HCT116 (cell line): ENCODE results near the gene ZNF155. TPM values are rescaled to one million over a fixed set of nuclear protein-coding genes. Genes with fewer than 3 reads are reported as not detected.

Source experiments
- ATAC-seq: fragments of 200-7000 bp; cut with Tn5 transposase; 2 replicates; pipeline ENCODE4 v1.9.1; 2020; ENCODE audit warnings: mild to moderate bottlenecking, moderate library complexity
- Bru-seq: library from RNA; stranded (reverse); fragments of 400-500 nt; gene quantifications from one replicate; lab custom pipeline; 2021; lab: Mats Ljungman, UMichigan
- BruChase-seq, 2 experiments: library from RNA; stranded (reverse); fragments of 400-500 nt; gene quantifications; one replicate each; lab custom pipeline; 2021; lab: Mats Ljungman, UMichigan
- BruUV-seq: library from RNA; stranded (reverse); fragments of 400-500 nt; replicated peaks from 2 replicates; lab custom pipeline; 2021; lab: Mats Ljungman, UMichigan
- CTCF ChIA-PET: fragments of 300-600 bp; sonication (Branson Sonifier 250); formaldehyde crosslinking; loops from one replicate; lab custom pipeline; 2021; ENCODE audit warnings: antibody characterized with exemption; lab: Charles Lee
- POLR2A ChIA-PET: fragments of 300-600, 350-600 bp; sonication (Branson Sonifier 250); formaldehyde crosslinking; loops from one replicate; lab custom pipeline; 2021; ENCODE audit warnings: antibody characterized with exemption; lab: Charles Lee
- RAD21 ChIA-PET, 2 experiments: fragments of 300-600 bp; sonication (Branson Sonifier 250); formaldehyde crosslinking; loops; one replicate each; lab custom pipeline; 2023; ENCODE audit warnings: low total read pairs in 2 of 2; ENCODE audit not compliant: uncharacterized antibody in 2 of 2, unreplicated experiment in 2 of 2, low non-redundant PET in 1 of 2; lab: Charles Lee
- DNase-seq: peaks from one replicate; pipeline ENCODE4 v3.0.0-alpha.2; 2010; ENCODE audit warnings: low read depth, low spot score
- H2AFZ ChIP-seq: fragments of 200-600 bp; shearing (Covaris generic), sonication (generic); 2 replicates; pipeline ENCODE4 v1.6.1; 2017; ENCODE audit warnings: low read depth, mixed run types, mixed read lengths, antibody characterized with exemption, low read length; ENCODE audit not compliant: poor library complexity, severe bottlenecking
- H3K27ac ChIP-seq: 2 replicates; pipeline ENCODE4 v1.5.1; 2012; ENCODE audit warnings: low read depth, low read length
- H3K27me3 ChIP-seq: fragments of 200-600 bp; sonication (generic); 2 replicates; pipeline ENCODE4 v1.6.1; 2016; ENCODE audit warnings: mixed run types, low read length, mixed read lengths; ENCODE audit not compliant: insufficient read depth
- H3K36me3 ChIP-seq, 2 experiments: fragments of 200-500 bp in 1 of 2; fragments of 200-600 bp in 1 of 2; sonication (Bioruptor generic) in 1 of 2; sonication (generic) in 1 of 2; 2 replicates each; pipeline versions ENCODE4 v1.5.1 to v1.6.1; 2014 to 2016; ENCODE audit warnings: low read length in 2 of 2, inconsistent platforms in 1 of 2, mixed read lengths in 1 of 2, mixed run types in 1 of 2; ENCODE audit not compliant: insufficient read depth in 2 of 2, control insufficient read depth in 1 of 2
- H3K4me1 ChIP-seq, 2 experiments: fragments of 200-600 bp in 1 of 2; sonication (generic) in 1 of 2; 2 replicates each; pipeline versions ENCODE4 v1.5.1 to v1.6.1; 2012 to 2017; ENCODE audit warnings: low read length in 2 of 2, inconsistent platforms in 1 of 2, mild to moderate bottlenecking in 1 of 2, mixed read lengths in 1 of 2, mixed run types in 1 of 2, moderate library complexity in 1 of 2; ENCODE audit not compliant: insufficient read depth in 2 of 2, control insufficient read depth in 1 of 2
- H3K4me2 ChIP-seq: fragments of 200-600 bp; sonication (generic); 2 replicates; pipeline ENCODE4 v1.6.1; 2017; ENCODE audit warnings: mixed run types, low read length, mixed read lengths
- H3K4me3 ChIP-seq, 2 experiments: fragments of 200-600 bp in 1 of 2; sonication (generic) in 1 of 2; replicated peaks in 1 of 2; 2 replicates each; pipeline ENCODE4 v1.5.1; 2011 to 2016; ENCODE audit warnings: low read length in 2 of 2, control low read depth in 1 of 2, low read depth in 1 of 2, mild to moderate bottlenecking in 1 of 2, mixed read lengths in 1 of 2, mixed run types in 1 of 2
- H3K79me2 ChIP-seq: fragments of 200-600 bp; sonication (generic); 2 replicates; pipeline ENCODE4 v1.6.1; 2017; ENCODE audit warnings: mild to moderate bottlenecking, mixed run types, low read length, moderate library complexity, mixed read lengths; ENCODE audit not compliant: insufficient read depth
- H3K9ac ChIP-seq: fragments of 200-600 bp; sonication (generic); 2 replicates; pipeline ENCODE4 v1.6.1; 2016; ENCODE audit warnings: low read length, mixed read lengths
- H3K9me2 ChIP-seq: fragments of 200-600 bp; sonication (generic), shearing (Covaris generic); 2 replicates; pipeline ENCODE4 v1.6.1; 2017; ENCODE audit warnings: mixed run types, mild to moderate bottlenecking, moderate library complexity; ENCODE audit not compliant: insufficient read depth
- H3K9me3 ChIP-seq, 2 experiments: fragments of 200-500 bp in 1 of 2; fragments of 200-600 bp in 1 of 2; sonication (Bioruptor generic) in 1 of 2; sonication (generic) in 1 of 2; 2 replicates each; pipeline ENCODE4 v1.6.1; 2014 to 2017; ENCODE audit warnings: low read length in 2 of 2, mixed read lengths in 2 of 2, inconsistent platforms in 1 of 2, low read depth in 1 of 2, mild to moderate bottlenecking in 1 of 2, mixed run types in 1 of 2, moderate library complexity in 1 of 2; ENCODE audit not compliant: control insufficient read depth in 1 of 2, insufficient read depth in 1 of 2
- H4K20me1 ChIP-seq: fragments of 200-600 bp; sonication (generic), shearing (Covaris generic); 2 replicates; pipeline ENCODE4 v1.6.1; 2017; ENCODE audit warnings: mixed run types, mild to moderate bottlenecking, moderate library complexity; ENCODE audit not compliant: insufficient read depth
- CEBPB ChIP-seq: IDR thresholded peaks from 2 replicates; pipeline ENCODE4 v1.6.1; 2012; ENCODE audit warnings: low read depth
- ELF1 ChIP-seq: IDR thresholded peaks from 2 replicates; pipeline ENCODE4 v1.6.1; 2012; ENCODE audit warnings: low read depth, borderline replicate concordance
- EZH2phosphoT487 ChIP-seq: fragments of 200-600 bp; IDR thresholded peaks from 2 replicates; pipeline ENCODE4 v1.6.1; 2018; ENCODE audit warnings: antibody characterized with exemption, borderline replicate concordance
- REST ChIP-seq: IDR thresholded peaks from 2 replicates; pipeline ENCODE4 v1.6.1; 2012; ENCODE audit warnings: low read depth
- SRF ChIP-seq: IDR thresholded peaks from 2 replicates; pipeline ENCODE4 v1.6.1; 2012; ENCODE audit warnings: low read depth
- ZNF274 ChIP-seq: fragments of 200-500 bp; sonication (Bioruptor generic); IDR thresholded peaks from 2 replicates; pipeline ENCODE4 v1.6.1; 2014; ENCODE audit warnings: mild to moderate bottlenecking, low read depth, low read length, inconsistent platforms
- intact Hi-C: fragments of 100-400 bp; cut with micrococcal nuclease; formaldehyde crosslinking; loops from 2 replicates; pipeline ENCODE4 v1.10.0; 2022
- long read RNA-seq: library from polyadenylated mRNA; unstranded; transcript quantifications from one replicate; pipeline ENCODE4 v2.0.0, GENCODE V29; 2021; ENCODE audit not compliant: unreplicated experiment
- polyA plus RNA-seq: library from polyadenylated mRNA; unstranded; fragments of >200 nt; gene quantifications from 2 replicates; pipeline ENCODE4 v1.2.1, GENCODE V29; 2012; ENCODE audit warnings: missing spikeins
- total RNA-seq: library from RNA; stranded (reverse); gene quantifications from one replicate; pipeline ENCODE4 v1.2.1, GENCODE V29; 2021; ENCODE audit not compliant: unreplicated experiment

ZNF155 gene
- 2.2 TPM for total RNA-seq
- 0.67 and 1.2 TPM in 2 replicates for polyA plus RNA-seq
- Bru-seq, nascent RNA = percentile 49 among the genes with signal in this experiment
- BruChase-seq, experiment 1, labeled RNA remaining after a 6-hour chase = percentile 39 among the genes with signal in this experiment
- BruChase-seq, experiment 2, labeled RNA remaining after a 2-hour chase = percentile 44 among the genes with signal in this experiment
- long read RNA-seq, partial matches to known transcripts = 1 of 3 reads
- long read RNA-seq, other reads (novel, unspliced or antisense) = 2 of 3 reads

GRCh38 chr19:43983912-43984686, at the start of gene ZNF155:
Gene ZNF155, plus strand, starts transcription at chr19:43984188. Its CDS starts 4,356 bp downstream, at chr19:43988544.
- H3K4me1 ChIP-seq = no peaks in the 10 kb centered on the region
- ChIA-PET RAD21 (no interaction called here), POLR2A (no interaction called here), CTCF (no interaction called here)
- intact Hi-C loops = no loop called here
- H4K20me1 ChIP-seq = no peaks in the 10 kb centered on the region; the same call in 1 of the 2 replicates
- ATAC-seq = peak; percentile 98
- no peaks in the 10 kb centered on the region for H3K36me3 ChIP-seq
- peak within 1 kb of the TSS; percentile 44 for H3K4me3 ChIP-seq
- H3K9ac ChIP-seq = no peak within 1 kb of the TSS
- H3K9me3 ChIP-seq = no peaks in the 10 kb centered on the region; a peak in 1 of 4 replicates
- no TSS peak for BruUV-seq
- peak within 1 kb of the TSS; percentile 57 for H3K4me2 ChIP-seq
- peak; percentile 86 for DNase-seq
- TF ChIP-seq EZH2phosphoT487 (no peak), CEBPB (no peak), SRF (no peak), REST (no peak), ZNF274 (no peak), ELF1 (peak; percentile 64)
- no peak within 1 kb of the TSS for H2AFZ ChIP-seq
- H3K79me2 ChIP-seq = no peaks in the 10 kb centered on the region
- no peaks in the 10 kb centered on the region for H3K27me3 ChIP-seq
- H3K9me2 ChIP-seq = no peaks in the 10 kb centered on the region
- no peak within 1 kb of the TSS for H3K27ac ChIP-seq
